Suprapubic skin (tissue), 3 donors: ENCODE results near the gene TANC1.

Source experiments
- EP300 ChIP-seq: sonication (generic); formaldehyde crosslinking; IDR thresholded peaks from one replicate; pipeline ENCODE4 v1.6.1; 2017; ENCODE audit warnings: antibody characterized with exemption
- POLR2A ChIP-seq, 2 donors: fragments of 450-650 bp; IDR thresholded peaks; one replicate each; pipeline ENCODE4 v1.6.1; 2017; ENCODE audit warnings: antibody characterized with exemption in 2 of 2, mild to moderate bottlenecking in 2 of 2, moderate library complexity in 2 of 2
- TF ChIP-seq, protein P1 (sequence below), 2 donors: fragments of 200-600 bp in 1 of 2; fragments of 450-650 bp in 1 of 2; sonication (generic) in 1 of 2; IDR thresholded peaks; one replicate each; pipeline ENCODE4 v1.5.1; 2016 to 2019; ENCODE audit warnings: antibody characterized with exemption in 2 of 2, mild to moderate bottlenecking in 1 of 2, moderate library complexity in 1 of 2

- no peak for TF ChIP-seq POLR2A (IDR thresholded peaks at IDR 0.05)
- no peak for TF ChIP-seq EP300
- TF ChIP-seq, protein P1, sequence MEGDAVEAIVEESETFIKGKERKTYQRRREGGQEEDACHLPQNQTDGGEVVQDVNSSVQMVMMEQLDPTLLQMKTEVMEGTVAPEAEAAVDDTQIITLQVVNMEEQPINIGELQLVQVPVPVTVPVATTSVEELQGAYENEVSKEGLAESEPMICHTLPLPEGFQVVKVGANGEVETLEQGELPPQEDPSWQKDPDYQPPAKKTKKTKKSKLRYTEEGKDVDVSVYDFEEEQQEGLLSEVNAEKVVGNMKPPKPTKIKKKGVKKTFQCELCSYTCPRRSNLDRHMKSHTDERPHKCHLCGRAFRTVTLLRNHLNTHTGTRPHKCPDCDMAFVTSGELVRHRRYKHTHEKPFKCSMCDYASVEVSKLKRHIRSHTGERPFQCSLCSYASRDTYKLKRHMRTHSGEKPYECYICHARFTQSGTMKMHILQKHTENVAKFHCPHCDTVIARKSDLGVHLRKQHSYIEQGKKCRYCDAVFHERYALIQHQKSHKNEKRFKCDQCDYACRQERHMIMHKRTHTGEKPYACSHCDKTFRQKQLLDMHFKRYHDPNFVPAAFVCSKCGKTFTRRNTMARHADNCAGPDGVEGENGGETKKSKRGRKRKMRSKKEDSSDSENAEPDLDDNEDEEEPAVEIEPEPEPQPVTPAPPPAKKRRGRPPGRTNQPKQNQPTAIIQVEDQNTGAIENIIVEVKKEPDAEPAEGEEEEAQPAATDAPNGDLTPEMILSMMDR (IDR thresholded peaks at IDR 0.05), result no peak
These were observed 53.6 kb downstream of the TANC1 start for GRCh38 chr2:159022019-159022418.
